Gastrocnemius medialis (tissue), 4 donors: ENCODE results near the gene SCO2. TPM values are rescaled to one million over a fixed set of nuclear protein-coding genes. Genes with fewer than 3 reads are reported as not detected.

Source experiments
- ATAC-seq, 2 donors: fragments of 150-250 bp; one replicate each; pipeline ENCODE4 v1.9.1; 2016
- DNase-seq, 2 donors: peaks; one replicate each; pipeline ENCODE4 v3.0.0-alpha.2; 2019
- H3K27ac ChIP-seq, 4 donors: fragments of 200-600 bp; sonication (generic); 1 replicate in 1 of 4; 2 replicates in 3 of 4; pipeline ENCODE4 v1.5.1; 2016 to 2018; ENCODE audit warnings: mild to moderate bottlenecking in 2 of 4, moderate library complexity in 1 of 4
- H3K27me3 ChIP-seq, 3 donors: fragments of 200-600 bp; sonication (generic) in 2 of 3; 1 replicate in 1 of 3; 2 replicates in 2 of 3; pipeline versions ENCODE4 v1.5.1 to v1.6.0; 2016 to 2019; ENCODE audit warnings: mild to moderate bottlenecking in 1 of 3, moderate library complexity in 1 of 3
- H3K36me3 ChIP-seq, 2 donors: fragments of 200-600 bp; sonication (generic) in 1 of 2; one replicate each; pipeline ENCODE4 v1.5.1; 2017 to 2018
- H3K4me1 ChIP-seq, 2 donors: fragments of 200-600 bp; sonication (generic) in 1 of 2; one replicate each; pipeline ENCODE4 v1.5.1; 2016 to 2017; ENCODE audit warnings: mild to moderate bottlenecking in 2 of 2
- H3K4me3 ChIP-seq, 4 donors: fragments of 200-600 bp; sonication (generic) in 3 of 4; 1 replicate in 1 of 4; 2 replicates in 3 of 4; pipeline ENCODE4 v1.5.1; 2016 to 2019; ENCODE audit warnings: mild to moderate bottlenecking in 2 of 4
- H3K9me3 ChIP-seq, 3 donors: fragments of 200-600 bp; sonication (generic) in 2 of 3; 1 replicate in 1 of 3; 2 replicates in 2 of 3; pipeline ENCODE4 v1.5.1; 2016 to 2019
- CTCF ChIP-seq, 5 experiments: fragments of 450-650 bp in 3 of 5; fragments of 200-600 bp in 2 of 5; sonication (generic) in 2 of 5; IDR thresholded peaks in 4 of 5; conservative IDR thresholded peaks in 1 of 5; 1 replicate in 4 of 5; 2 replicates in 1 of 5; pipeline ENCODE4 v1.5.1; 2016 to 2019; ENCODE audit warnings: antibody characterized with exemption in 5 of 5, mild to moderate bottlenecking in 3 of 5, moderate library complexity in 3 of 5
- POLR2A ChIP-seq, 2 donors: fragments of 450-650 bp; IDR thresholded peaks; one replicate each; pipeline ENCODE4 v1.6.1; 2017; ENCODE audit warnings: antibody characterized with exemption in 2 of 2, mild to moderate bottlenecking in 2 of 2, moderate library complexity in 2 of 2
- in situ Hi-C, 4 donors: fragments of 200-750 bp; cut with MboI; loops; one replicate each; pipeline versions ENCODE4 v1.15.0 to v1.8.0; 2017; ENCODE audit warnings: low sequenced_read_pairs in 4 of 4
- intact Hi-C: fragments of 100-400 bp; cut with DNase I; formaldehyde crosslinking; loops from one replicate; pipeline ENCODE4 v1.15.1; 2023; ENCODE audit warnings: low total_unique reads
- total RNA-seq, 4 donors: library from RNA; depleted of rRNA; stranded (reverse); fragments of >200 nt; gene quantifications; one replicate each; pipeline versions ENCODE4 v1.1.0 to v1.2.3, GENCODE V29; 2016

The SCO2 gene
- total RNA-seq, 4 donors from 2014 or later, result 1.0 to 2.3 TPM; not detected in 2

- ATAC-seq, result no peak
- Histone ChIP-seq H3K4me3 (peak overlapping the region; percentile 13 to 43 (median 23)), H3K4me1 (peaks cover 9 to 13% of the 10 kb centered on the region in 2 donors), H3K36me3 (no peaks in the 10 kb centered on the region), H3K9me3 (no peaks in the 10 kb centered on the region), H3K27ac (no peak overlapping the region), H3K27me3 (peaks cover 33 to 54% (median 53%) of the 10 kb centered on the region in 3 donors)
- in situ Hi-C loops, result no loop called here
- TF ChIP-seq CTCF (IDR thresholded peaks at IDR 0.05 in 4 of 5, conservative IDR thresholded peaks at IDR 0.05 in 1 of 5) (no peak), POLR2A (IDR thresholded peaks at IDR 0.05) (no peak)
- no peak for DNase-seq
- intact Hi-C loops, result no loop called here
Measured at GRCh38 chr22:50548040-50548920, 22.9 kb upstream of the SCO2 start.

GRCh38 chr22:50547263-50547985 is 22.0 kb upstream of the SCO2 start:
- no peak overlapping the region for H3K4me3 ChIP-seq
- ATAC-seq, result no peak
- no peak for DNase-seq
- TF ChIP-seq CTCF (IDR thresholded peaks at IDR 0.05 in 4 of 5, conservative IDR thresholded peaks at IDR 0.05 in 1 of 5) (no peak), POLR2A (IDR thresholded peaks at IDR 0.05) (no peak)
- H3K27me3 ChIP-seq, result peaks cover 33 to 54% (median 53%) of the 10 kb centered on the region in 3 donors
- peaks cover 9 to 13% of the 10 kb centered on the region in 2 donors for H3K4me1 ChIP-seq
- no peaks in the 10 kb centered on the region for H3K36me3 ChIP-seq
- H3K9me3 ChIP-seq, result no peaks in the 10 kb centered on the region
- in situ Hi-C loops (no loop called here), intact Hi-C loops (no loop called here)
- no peak overlapping the region for H3K27ac ChIP-seq

GRCh38 chr22:50546326-50547262 is 21.2 kb upstream of the SCO2 start:
- H3K27ac ChIP-seq, result no peak overlapping the region
- intact Hi-C loops, result no loop called here
- DNase-seq (no peak), ATAC-seq (no peak)
- no peaks in the 10 kb centered on the region for H3K36me3 ChIP-seq
- H3K9me3 ChIP-seq, result no peaks in the 10 kb centered on the region
- peaks cover 9 to 13% of the 10 kb centered on the region in 2 donors for H3K4me1 ChIP-seq
- H3K27me3 ChIP-seq, result peaks cover 33 to 54% (median 53%) of the 10 kb centered on the region in 3 donors
- in situ Hi-C loops, result no loop called here
- H3K4me3 ChIP-seq, result no peak overlapping the region
- TF ChIP-seq POLR2A (IDR thresholded peaks at IDR 0.05), result no peak
- no peak for TF ChIP-seq CTCF (IDR thresholded peaks at IDR 0.05 in 4 of 5, conservative IDR thresholded peaks at IDR 0.05 in 1 of 5)

GRCh38 chr22:50545522-50546325 is 20.3 kb upstream of the SCO2 start, which contains the start of gene KLHDC7B:
KLHDC7B (plus strand) TSS chr22:50545899; CDS start chr22:50546244, 345 bp downstream.
- ATAC-seq, result no peak
- TF ChIP-seq POLR2A (IDR thresholded peaks at IDR 0.05), result no peak
- TF ChIP-seq CTCF (IDR thresholded peaks at IDR 0.05 in 4 of 5, conservative IDR thresholded peaks at IDR 0.05 in 1 of 5), result no peak

More at GRCh38 chr22:50545522-50546325, 20.3 kb upstream of the SCO2 start, which contains the start of gene KLHDC7B:
- H3K27ac ChIP-seq, result no peak within 1 kb of the TSS
- H3K36me3 ChIP-seq, result no peaks in the 10 kb centered on the region
- in situ Hi-C loops (no loop called here), intact Hi-C loops (no loop called here)
- DNase-seq, result no peak
- peaks cover 9 to 13% of the 10 kb centered on the region in 2 donors for H3K4me1 ChIP-seq
- no peaks in the 10 kb centered on the region for H3K9me3 ChIP-seq
- H3K4me3 ChIP-seq, result no peak within 1 kb of the TSS
- H3K27me3 ChIP-seq, result peaks cover 33 to 54% (median 53%) of the 10 kb centered on the region in 3 donors
